Activated naive CD8-positive, alpha-beta T cell (primary cell): ENCODE data around the gene BICDL2.
A peak's percentile ranks its signal among the peaks of the same experiment; 100 is the strongest.
"Not testable (repeated sequence)": the region's sequence is repeated elsewhere in the genome, so short reads cannot be mapped to it uniquely, and the experiment has no call there.

Source experiments
- H3K27ac Mint-ChIP-seq: one replicate; pipeline ENCODE4 v1.8.0; 2021; ENCODE audit warnings: mixed read lengths
- H3K27me3 Mint-ChIP-seq: one replicate; pipeline ENCODE4 v1.8.0; 2021; ENCODE audit warnings: mixed read lengths
- H3K36me3 Mint-ChIP-seq: one replicate; pipeline ENCODE4 v1.8.0; 2021; ENCODE audit warnings: mixed read lengths
- H3K4me1 Mint-ChIP-seq: one replicate; pipeline ENCODE4 v1.8.0; 2021; ENCODE audit warnings: low read depth, mixed read lengths
- H3K4me3 Mint-ChIP-seq: one replicate; pipeline ENCODE4 v1.8.0; 2021; ENCODE audit warnings: mild to moderate bottlenecking, mixed read lengths
- H3K9me3 Mint-ChIP-seq: one replicate; pipeline ENCODE4 v1.8.0; 2021; ENCODE audit warnings: low read depth, mixed read lengths

Gene BICDL2

DNA sequence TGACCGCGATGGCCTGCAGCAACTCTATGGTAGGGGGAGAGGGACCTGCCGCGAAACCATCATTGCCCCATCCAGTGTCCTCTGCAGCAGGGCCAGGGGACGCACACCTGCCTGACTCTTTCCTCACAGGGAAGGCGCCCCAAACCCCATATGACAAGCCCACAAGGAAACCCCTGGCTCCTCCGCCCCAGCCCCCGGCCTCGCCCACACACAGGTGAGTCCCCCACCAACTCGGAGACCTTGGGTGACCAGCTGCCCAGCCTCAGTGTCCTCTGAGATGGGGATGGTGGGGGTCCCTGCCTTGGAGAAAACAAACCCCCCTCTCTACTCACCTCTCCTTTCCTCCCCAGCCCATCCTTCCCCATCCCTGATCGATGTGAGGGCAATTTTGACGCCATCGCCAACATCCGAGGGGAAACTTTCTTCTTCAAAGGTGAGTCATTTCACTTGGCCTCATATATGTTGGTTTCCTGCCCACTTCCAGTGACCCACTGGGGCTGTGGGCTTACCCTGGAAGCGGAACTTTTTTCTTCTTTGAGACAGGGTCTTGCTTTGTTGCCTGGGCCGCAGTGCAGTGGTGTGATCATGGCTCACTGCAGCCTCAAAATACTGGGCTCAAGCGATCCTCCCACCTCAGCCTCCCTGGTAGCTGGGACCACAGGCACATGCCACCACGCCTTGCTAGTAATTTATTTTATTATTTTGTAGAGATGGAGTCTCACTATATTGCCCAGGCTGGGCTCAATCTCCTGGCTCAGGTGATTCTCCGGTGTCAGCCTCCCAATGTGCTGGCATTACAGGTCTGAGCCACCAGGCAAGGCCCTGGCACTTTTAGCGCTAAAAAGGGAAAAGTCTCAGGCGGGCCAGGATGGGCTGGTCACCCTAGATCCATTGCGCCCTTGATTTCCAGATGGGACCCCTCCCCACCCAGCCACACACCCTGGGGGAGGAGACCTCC lies 20.7 kb upstream of the BICDL2 start:
- Mint-ChIP-seq H3K27ac (peak overlapping the region; percentile 10), H3K4me3 (peak overlapping the region; percentile 42), H3K27me3 (no peaks in the 10 kb centered on the region), H3K4me1 (peaks cover 42% of the 10 kb centered on the region), H3K36me3 (peaks cover 2% of the 10 kb centered on the region), H3K9me3 (no peaks in the 10 kb centered on the region)

- Mint-ChIP-seq H3K9me3 (no peaks in the 10 kb centered on the region), H3K4me3 (no peak overlapping the region), H3K27me3 (no peaks in the 10 kb centered on the region), H3K27ac (no peak overlapping the region), H3K4me1 (peaks cover 43% of the 10 kb centered on the region), H3K36me3 (peaks cover 2% of the 10 kb centered on the region)
These were observed 19.8 kb upstream of the BICDL2 start for GRCh38 chr16:3056336-3057180.

- not testable (repeated sequence) for H3K27me3 Mint-ChIP-seq, H3K27ac Mint-ChIP-seq, H3K36me3 Mint-ChIP-seq, H3K9me3 Mint-ChIP-seq
- H3K4me1 Mint-ChIP-seq, result peaks cover 46% of the 10 kb centered on the region
- H3K4me3 Mint-ChIP-seq, result peak overlapping the region; percentile 65
These were observed 19.0 kb upstream of the BICDL2 start for GRCh38 chr16:3055734-3056115.

DNA sequence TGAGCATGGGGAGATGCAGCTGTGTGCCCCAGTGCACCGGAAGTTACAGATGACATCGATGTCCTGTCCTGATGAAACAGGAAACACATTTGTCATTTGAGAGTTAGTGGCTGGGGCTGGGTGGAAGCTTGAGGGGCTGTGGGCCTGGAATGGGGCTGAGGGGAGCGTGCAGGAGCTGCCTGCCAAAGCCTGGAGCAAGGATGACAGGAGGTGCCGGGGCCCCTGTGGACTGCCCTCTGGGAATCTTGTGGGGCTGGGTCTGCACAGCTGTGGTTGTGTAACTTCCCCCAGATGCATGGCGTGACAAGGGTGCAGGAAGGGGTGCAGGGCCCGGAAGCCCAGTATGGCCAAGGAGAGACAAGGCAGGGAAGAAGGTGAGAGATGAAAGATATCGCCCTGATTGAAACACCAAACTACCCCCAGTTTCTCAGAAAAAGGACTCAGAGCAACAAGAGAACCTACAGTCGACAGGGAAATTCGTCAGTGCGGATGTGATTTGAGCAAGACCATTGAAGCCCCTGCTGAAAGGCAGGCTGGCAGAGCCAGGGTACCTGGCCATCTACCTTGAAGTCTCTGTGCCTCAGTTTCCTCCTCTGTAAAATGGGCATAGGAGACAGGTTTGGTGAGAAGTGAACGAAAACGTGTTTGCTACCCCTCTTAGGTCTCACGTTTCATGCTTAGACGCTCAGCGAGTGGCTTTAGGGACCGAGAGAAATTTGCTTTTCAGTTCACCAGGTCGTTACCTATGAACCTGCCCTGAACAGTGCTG lies 18.4 kb upstream of the BICDL2 start:
- Mint-ChIP-seq H3K4me1 (peaks cover 47% of the 10 kb centered on the region), H3K4me3 (peak overlapping the region; percentile 65), H3K27ac (peak overlapping the region; percentile 30), H3K9me3 (no peaks in the 10 kb centered on the region), H3K36me3 (peaks cover 2% of the 10 kb centered on the region), H3K27me3 (no peaks in the 10 kb centered on the region)

DNA sequence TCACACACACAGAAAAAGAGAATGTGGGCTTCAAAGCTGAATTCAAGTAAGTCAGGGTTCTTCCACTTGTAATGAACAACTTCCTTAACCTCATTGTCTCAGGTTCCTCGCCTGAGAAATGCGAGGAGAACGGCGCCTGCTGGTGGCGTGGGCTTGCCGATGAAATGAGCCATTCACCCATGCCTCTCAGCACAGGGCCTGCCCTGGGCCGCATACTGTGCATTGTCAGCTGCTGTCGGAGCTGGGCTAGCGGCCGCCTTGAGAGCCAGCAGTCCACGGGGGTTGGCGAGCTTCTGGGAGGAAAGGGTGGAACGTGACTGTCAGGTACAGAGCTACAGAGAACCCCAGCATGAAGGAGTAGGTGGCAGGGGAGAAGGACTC lies 16.6 kb upstream of the BICDL2 start:
- H3K36me3 Mint-ChIP-seq, H3K27me3 Mint-ChIP-seq, H3K9me3 Mint-ChIP-seq, H3K27ac Mint-ChIP-seq, H3K4me3 Mint-ChIP-seq: not testable (repeated sequence)
- H3K4me1 Mint-ChIP-seq, result peaks cover 41% of the 10 kb centered on the region

DNA sequence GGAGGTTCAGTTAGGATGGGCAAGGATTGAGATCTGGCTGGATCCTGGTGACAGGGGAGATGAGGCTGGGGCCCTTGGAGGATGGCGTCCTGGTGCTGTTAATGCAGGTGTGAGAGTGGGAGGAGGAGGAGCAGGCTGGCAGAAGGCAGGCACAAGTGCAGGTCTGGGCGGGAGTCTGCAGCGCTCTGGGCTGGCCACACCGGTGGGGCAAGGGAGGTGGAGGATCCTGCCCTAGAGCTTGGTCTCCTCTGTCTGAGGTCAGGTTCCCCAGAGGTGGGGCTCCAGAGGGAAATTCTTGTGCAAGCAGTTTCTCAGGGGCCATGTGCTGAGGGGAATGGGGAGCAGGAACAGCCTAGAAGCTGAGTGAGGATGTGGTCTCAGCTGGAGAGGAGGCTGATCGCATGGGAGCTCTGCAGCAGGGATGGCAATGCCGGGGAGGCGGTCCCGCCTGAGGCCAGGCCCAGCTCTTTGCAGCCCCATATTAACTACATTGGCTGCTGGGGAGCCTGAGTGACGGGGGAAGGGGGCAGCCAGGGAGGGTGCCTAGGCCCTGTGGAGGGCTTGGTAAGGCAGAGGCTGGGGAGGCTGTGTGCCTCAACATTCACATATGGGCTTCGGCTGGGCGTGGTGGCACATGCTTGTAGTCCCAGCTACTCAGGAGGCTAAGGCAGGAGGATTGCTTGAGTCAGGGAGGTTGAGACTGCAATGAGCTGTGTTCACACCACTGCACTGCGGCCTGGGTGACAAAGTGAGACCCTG lies 16.0 kb upstream of the BICDL2 start:
- peaks cover 43% of the 10 kb centered on the region for H3K4me1 Mint-ChIP-seq
- not testable (repeated sequence) for H3K36me3 Mint-ChIP-seq, H3K27me3 Mint-ChIP-seq

DNA sequence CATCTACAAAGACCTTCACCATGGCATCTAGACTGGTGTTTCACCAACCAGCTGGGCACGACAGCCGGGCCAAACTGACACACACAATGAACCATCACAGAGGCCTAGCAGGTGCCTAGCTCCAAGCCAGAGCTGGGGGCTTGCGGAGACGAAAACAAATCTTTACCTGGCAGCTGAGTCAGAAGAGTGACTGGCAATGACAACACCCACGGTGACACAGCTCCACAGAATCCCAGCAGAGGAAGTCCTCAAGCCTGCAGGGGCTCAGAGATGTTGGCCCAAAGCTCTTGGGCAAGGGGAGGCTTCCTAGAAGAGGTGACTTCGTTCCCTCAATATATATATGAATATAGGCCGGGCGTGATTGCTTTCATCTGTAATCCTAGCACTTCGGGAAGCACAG lies 14.8 kb upstream of the BICDL2 start:
- Mint-ChIP-seq H3K27ac (no peak overlapping the region), H3K27me3 (no peaks in the 10 kb centered on the region), H3K4me3 (no peak overlapping the region), H3K36me3 (peaks cover 2% of the 10 kb centered on the region), H3K9me3 (no peaks in the 10 kb centered on the region), H3K4me1 (peaks cover 33% of the 10 kb centered on the region)

More for the DNA sequence above, 16.0 kb upstream of the BICDL2 start:
- H3K4me3 Mint-ChIP-seq, H3K9me3 Mint-ChIP-seq, H3K27ac Mint-ChIP-seq: not testable (repeated sequence)

DNA sequence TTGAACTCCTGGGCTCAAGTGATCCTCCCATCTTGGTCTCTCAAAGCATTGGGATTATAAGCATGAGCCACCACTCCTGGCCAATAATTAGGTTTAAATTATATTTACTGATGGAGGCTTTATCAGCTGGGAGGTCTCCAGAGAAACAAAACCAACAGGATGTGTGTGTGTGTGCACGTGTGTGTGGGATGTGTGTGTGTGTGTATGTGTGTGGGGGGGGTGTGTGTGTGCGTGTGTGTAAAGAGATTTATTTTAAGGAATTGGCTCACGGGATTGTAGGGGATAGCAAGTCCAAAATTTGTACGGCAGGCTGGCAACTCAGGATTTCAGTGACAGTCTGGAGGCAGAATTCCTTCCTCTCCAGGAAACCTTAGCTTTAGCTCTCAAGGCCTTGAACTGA lies 14.3 kb upstream of the BICDL2 start:
- Mint-ChIP-seq H3K36me3 (peaks cover 2% of the 10 kb centered on the region), H3K4me1 (peaks cover 32% of the 10 kb centered on the region), H3K9me3 (no peaks in the 10 kb centered on the region), H3K4me3 (no peak overlapping the region), H3K27ac (no peak overlapping the region), H3K27me3 (no peaks in the 10 kb centered on the region)

GRCh38 chr16:3050487-3050886 lies 13.7 kb upstream of the BICDL2 start:
- Mint-ChIP-seq H3K4me3 (no peak overlapping the region), H3K27me3 (no peaks in the 10 kb centered on the region), H3K4me1 (peaks cover 29% of the 10 kb centered on the region), H3K36me3 (peaks cover 2% of the 10 kb centered on the region), H3K27ac (no peak overlapping the region), H3K9me3 (no peaks in the 10 kb centered on the region)

DNA sequence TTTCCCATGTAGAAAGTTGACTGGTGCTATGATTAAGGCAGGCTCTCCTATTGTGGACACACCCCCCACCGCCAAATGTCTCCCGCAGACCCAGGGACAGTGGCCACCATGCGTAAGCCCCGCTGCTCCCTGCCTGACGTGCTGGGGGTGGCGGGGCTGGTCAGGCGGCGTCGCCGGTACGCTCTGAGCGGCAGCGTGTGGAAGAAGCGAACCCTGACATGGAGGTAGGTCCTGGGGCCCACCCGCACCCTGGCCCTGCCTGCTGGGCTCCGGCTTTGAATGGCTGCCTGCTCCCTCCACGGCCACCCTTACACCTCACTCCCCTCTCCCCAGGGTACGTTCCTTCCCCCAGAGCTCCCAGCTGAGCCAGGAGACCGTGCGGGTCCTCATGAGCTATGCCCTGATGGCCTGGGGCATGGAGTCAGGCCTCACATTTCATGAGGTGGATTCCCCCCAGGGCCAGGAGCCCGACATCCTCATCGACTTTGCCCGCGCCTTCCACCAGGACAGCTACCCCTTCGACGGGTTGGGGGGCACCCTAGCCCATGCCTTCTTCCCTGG lies 13.3 kb upstream of the BICDL2 start:
- peaks cover 2% of the 10 kb centered on the region for H3K27me3 Mint-ChIP-seq
- peaks cover 2% of the 10 kb centered on the region for H3K36me3 Mint-ChIP-seq
- no peaks in the 10 kb centered on the region for H3K9me3 Mint-ChIP-seq
- H3K4me3 Mint-ChIP-seq, result no peak overlapping the region
- H3K4me1 Mint-ChIP-seq, result peaks cover 28% of the 10 kb centered on the region
- H3K27ac Mint-ChIP-seq, result no peak overlapping the region

DNA sequence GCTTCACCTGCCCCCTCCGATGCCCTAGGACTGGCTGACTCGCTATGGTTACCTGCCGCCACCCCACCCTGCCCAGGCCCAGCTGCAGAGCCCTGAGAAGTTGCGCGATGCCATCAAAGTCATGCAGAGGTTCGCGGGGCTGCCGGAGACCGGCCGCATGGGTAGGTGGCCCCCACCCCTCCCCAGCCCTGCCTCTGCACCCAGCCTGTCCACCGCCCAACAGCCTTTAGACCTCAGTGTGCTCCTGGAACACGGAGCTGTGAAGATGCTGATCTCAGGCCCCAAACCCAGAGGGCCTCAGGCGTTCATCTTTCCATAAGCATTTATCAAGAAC lies 10.6 kb upstream of the BICDL2 start:
- Mint-ChIP-seq H3K27ac (no peak overlapping the region), H3K4me1 (peaks cover 23% of the 10 kb centered on the region), H3K4me3 (no peak overlapping the region), H3K36me3 (no peaks in the 10 kb centered on the region), H3K27me3 (peaks cover 10% of the 10 kb centered on the region), H3K9me3 (no peaks in the 10 kb centered on the region)

GRCh38 chr16:3046641-3047386 lies 10.1 kb upstream of the BICDL2 start:
- H3K4me3 Mint-ChIP-seq, result no peak overlapping the region
- no peaks in the 10 kb centered on the region for H3K36me3 Mint-ChIP-seq
- H3K9me3 Mint-ChIP-seq, result no peaks in the 10 kb centered on the region
- peaks cover 20% of the 10 kb centered on the region for H3K4me1 Mint-ChIP-seq
- peaks cover 10% of the 10 kb centered on the region for H3K27me3 Mint-ChIP-seq
- no peak overlapping the region for H3K27ac Mint-ChIP-seq

- Mint-ChIP-seq H3K36me3 (no peaks in the 10 kb centered on the region), H3K4me1 (peaks cover 20% of the 10 kb centered on the region)
These were observed 9.3 kb upstream of the BICDL2 start, which contains the start of gene MMP25 for GRCh38 chr16:3045758-3046640. MMP25 (plus strand) TSS chr16:3046561; CDS start chr16:3046918, 357 bp downstream.

More at GRCh38 chr16:3045758-3046640, 9.3 kb upstream of the BICDL2 start, which contains the start of gene MMP25:
- Mint-ChIP-seq H3K9me3 (no peaks in the 10 kb centered on the region), H3K27me3 (peaks cover 10% of the 10 kb centered on the region), H3K4me3 (peak within 1 kb of the TSS; percentile 80), H3K27ac (no peak within 1 kb of the TSS)
